ENCODE measurements around the gene FAM131C. TPM values are rescaled to one million over a fixed set of nuclear protein-coding genes. Genes with fewer than 3 reads are reported as not detected.
"Not testable (repeated sequence)": the region's sequence is repeated elsewhere in the genome, so short reads cannot be mapped to it uniquely, and the experiment has no call there.

Gene FAM131C
- total RNA-seq, 1 donor from 2014 or later, result 1.1 TPM

DNA sequence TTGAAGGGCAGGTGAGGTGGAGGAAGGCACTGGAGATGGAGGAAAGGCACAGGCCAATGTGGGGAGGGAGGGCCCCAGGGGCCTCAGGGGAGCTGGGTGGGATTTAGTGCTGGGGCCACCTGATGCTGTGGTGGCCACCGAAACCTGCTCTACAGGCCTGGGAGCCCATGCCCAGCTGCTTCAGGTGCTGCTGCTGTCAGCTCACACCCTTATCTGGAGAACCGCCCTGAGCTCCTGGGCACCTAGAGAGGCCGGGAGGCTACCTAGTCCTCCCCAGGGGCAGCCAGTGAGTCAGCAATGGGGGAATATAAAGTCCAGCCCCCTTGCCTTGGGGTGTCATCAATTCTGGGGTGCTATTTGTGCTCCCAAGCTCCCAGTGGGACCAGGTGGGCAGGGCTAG lies 12.2 kb downstream of the FAM131C start:
- no peak for DNase-seq
- H3K4me1 Mint-ChIP-seq (ENCODE audit: low read depth, unreplicated experiment), result peaks cover 18% of the 10 kb centered on the region
- no peak overlapping the region for H3K27ac Mint-ChIP-seq (ENCODE audit: unreplicated experiment)
- H3K36me3 Mint-ChIP-seq (ENCODE audit: unreplicated experiment), result no peaks in the 10 kb centered on the region
- TF ChIP-seq, protein P1, sequence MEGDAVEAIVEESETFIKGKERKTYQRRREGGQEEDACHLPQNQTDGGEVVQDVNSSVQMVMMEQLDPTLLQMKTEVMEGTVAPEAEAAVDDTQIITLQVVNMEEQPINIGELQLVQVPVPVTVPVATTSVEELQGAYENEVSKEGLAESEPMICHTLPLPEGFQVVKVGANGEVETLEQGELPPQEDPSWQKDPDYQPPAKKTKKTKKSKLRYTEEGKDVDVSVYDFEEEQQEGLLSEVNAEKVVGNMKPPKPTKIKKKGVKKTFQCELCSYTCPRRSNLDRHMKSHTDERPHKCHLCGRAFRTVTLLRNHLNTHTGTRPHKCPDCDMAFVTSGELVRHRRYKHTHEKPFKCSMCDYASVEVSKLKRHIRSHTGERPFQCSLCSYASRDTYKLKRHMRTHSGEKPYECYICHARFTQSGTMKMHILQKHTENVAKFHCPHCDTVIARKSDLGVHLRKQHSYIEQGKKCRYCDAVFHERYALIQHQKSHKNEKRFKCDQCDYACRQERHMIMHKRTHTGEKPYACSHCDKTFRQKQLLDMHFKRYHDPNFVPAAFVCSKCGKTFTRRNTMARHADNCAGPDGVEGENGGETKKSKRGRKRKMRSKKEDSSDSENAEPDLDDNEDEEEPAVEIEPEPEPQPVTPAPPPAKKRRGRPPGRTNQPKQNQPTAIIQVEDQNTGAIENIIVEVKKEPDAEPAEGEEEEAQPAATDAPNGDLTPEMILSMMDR (IDR thresholded peaks at IDR 0.05; ENCODE audit: partially characterized antibody, unreplicated experiment), result no peak
- peaks cover 16% of the 10 kb centered on the region for H3K27me3 Mint-ChIP-seq (ENCODE audit: unreplicated experiment)
- no peak overlapping the region for H3K4me3 Mint-ChIP-seq (ENCODE audit: unreplicated experiment)
- H3K9me3 Mint-ChIP-seq (ENCODE audit: unreplicated experiment), result peaks cover 7% of the 10 kb centered on the region

DNA sequence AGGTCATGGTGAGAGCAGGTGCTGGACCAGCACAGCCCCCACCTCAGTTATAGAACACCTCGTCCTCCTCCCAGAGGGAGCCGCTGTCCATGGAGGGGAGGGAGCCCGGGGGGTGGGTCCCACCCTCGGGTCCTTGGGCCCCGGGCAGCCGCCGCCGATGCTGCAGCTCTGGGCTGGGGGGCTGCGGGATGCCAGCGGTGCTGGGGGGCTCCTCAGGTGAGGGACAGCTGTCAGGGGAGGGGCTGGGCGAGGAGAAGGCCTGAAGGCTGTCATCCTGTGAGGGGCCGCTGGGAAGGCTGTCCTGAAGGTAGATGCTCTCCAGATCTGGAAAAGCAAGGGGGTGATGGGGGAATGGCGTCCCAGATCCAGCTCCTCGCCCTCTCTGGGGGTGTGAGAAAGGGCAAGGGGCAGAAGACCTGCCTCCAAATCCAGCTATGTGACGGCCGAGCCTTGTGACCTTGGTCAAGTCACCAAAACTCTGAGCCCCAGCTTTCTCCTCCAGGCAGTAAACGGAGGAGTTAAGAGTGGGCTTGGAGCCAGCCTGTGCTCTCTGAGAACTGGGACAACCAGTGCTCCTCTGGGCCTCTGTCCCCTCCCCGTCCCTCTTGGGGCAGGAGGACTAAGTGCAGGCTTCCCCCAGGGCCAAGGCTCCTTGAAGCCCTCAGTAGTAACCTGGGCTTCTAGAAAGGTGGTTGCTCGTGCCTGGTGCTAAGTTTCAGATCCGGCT lies 14.9 kb downstream of the FAM131C start:
- not testable (repeated sequence) for H3K4me3 Mint-ChIP-seq (ENCODE audit: unreplicated experiment); DNase-seq; H3K27ac Mint-ChIP-seq (ENCODE audit: unreplicated experiment); H3K9me3 Mint-ChIP-seq (ENCODE audit: unreplicated experiment); H3K36me3 Mint-ChIP-seq (ENCODE audit: unreplicated experiment); H3K4me1 Mint-ChIP-seq (ENCODE audit: low read depth, unreplicated experiment)
- H3K27me3 Mint-ChIP-seq (ENCODE audit: unreplicated experiment), result peaks cover 16% of the 10 kb centered on the region

DNA sequence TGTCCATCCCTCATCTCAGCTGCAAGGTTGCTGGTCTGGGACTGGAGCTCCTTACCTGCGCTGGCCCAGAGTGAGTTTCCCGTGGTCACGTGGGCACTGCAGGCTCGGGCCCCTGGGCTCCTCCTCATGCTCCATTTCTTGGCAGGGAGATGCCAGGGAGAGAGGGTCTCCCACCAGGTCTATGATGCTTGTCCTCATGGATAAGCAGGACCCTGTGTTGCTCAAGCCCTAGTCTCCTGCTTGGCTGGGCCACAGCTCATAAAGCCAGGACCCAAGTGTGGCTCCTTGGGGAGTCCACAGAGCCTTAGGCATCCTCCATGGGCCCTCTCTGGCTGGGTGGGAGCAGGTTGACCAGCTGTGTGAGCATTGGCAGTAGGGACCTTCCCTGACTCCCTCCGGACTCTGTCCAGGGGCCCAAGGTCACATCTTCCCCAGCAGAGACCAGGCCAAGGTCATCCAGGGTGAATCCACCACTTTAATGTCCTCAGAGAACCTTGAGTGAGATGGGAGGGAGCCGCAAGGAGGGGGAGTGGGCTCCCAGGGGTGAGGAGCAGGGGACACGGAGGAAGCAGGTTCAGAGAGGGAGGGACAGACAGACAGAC lies 16.0 kb downstream of the FAM131C start:
- H3K4me3 Mint-ChIP-seq (ENCODE audit: unreplicated experiment); H3K27me3 Mint-ChIP-seq (ENCODE audit: unreplicated experiment); H3K4me1 Mint-ChIP-seq (ENCODE audit: low read depth, unreplicated experiment); H3K27ac Mint-ChIP-seq (ENCODE audit: unreplicated experiment); H3K36me3 Mint-ChIP-seq (ENCODE audit: unreplicated experiment); H3K9me3 Mint-ChIP-seq (ENCODE audit: unreplicated experiment); DNase-seq: not testable (repeated sequence)

DNA sequence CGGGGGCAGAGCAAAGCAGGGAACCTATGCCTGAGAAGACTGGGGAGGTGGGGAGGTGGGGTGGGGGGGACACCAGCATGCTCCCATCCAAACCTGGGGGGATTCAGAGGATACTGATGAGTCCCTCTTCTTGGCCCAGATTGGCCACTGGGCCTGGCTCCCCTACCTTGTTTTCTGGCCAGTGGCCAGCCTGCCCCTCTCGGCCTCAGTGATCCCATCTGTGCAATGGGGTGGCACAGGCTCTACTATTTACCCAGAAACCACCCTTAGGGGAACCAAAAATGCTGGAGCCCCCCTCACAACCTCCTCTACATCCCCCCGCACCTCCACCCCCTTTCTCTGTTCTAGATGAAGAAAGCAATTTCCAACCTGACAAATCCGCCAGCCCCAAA lies 16.9 kb downstream of the FAM131C start:
- H3K27ac Mint-ChIP-seq (ENCODE audit: unreplicated experiment); H3K4me1 Mint-ChIP-seq (ENCODE audit: low read depth, unreplicated experiment); H3K27me3 Mint-ChIP-seq (ENCODE audit: unreplicated experiment); H3K36me3 Mint-ChIP-seq (ENCODE audit: unreplicated experiment); DNase-seq; H3K4me3 Mint-ChIP-seq (ENCODE audit: unreplicated experiment); H3K9me3 Mint-ChIP-seq (ENCODE audit: unreplicated experiment): not testable (repeated sequence)

DNA sequence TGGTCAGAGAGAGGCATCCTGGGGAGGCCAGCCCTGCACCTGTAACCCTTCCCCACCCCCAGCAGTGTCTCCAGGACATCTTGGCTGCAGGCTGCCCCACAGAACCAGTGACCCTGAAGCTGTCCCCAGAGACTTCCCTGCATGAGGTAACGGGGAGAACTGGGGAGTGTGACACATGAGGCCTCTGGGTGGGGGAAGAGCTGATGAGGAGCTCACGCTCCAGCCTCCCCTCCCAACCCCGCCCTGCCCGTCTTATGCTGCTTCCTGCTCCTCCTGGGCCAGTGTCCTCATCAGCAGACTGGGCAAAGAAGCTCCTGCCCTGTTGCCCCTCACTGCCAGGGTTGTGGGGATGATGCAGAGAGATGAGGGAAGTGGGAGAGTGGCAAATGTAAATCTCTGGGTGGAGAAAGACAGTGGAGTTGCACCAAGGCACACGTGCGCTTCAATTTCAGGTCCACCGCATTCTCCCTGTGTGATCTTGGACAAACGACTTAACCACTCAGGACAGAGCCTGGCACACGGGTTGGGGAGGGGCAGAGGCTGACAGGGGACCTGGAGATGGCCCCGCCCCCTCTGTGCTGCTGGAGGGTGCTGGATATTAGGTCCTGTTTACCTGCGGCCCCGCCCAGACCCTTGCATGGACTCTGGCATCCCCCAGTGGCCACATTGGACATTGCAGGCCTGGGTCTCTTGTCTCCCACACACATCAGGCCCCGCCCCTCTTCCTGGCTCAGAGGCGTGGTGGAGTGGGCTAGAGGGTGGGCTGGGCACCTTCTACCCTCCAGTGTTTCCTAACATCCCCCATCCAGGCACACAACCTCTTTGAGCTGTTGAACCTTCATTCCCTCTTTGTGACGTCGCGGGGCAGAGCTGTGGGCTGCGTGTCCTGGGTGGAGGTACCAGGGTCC lies 17.6 kb downstream of the FAM131C start:
- peaks cover 7% of the 10 kb centered on the region for H3K27me3 Mint-ChIP-seq (ENCODE audit: unreplicated experiment)
- no peaks in the 10 kb centered on the region for H3K36me3 Mint-ChIP-seq (ENCODE audit: unreplicated experiment)
- H3K9me3 Mint-ChIP-seq (ENCODE audit: unreplicated experiment), result peaks cover 3% of the 10 kb centered on the region

More for the DNA sequence above, 17.6 kb downstream of the FAM131C start:
- no peak overlapping the region for H3K27ac Mint-ChIP-seq (ENCODE audit: unreplicated experiment)
- peak; percentile 95 for DNase-seq
- H3K4me1 Mint-ChIP-seq (ENCODE audit: low read depth, unreplicated experiment), result peaks cover 2% of the 10 kb centered on the region
- TF ChIP-seq, protein P1 (IDR thresholded peaks at IDR 0.05; ENCODE audit: partially characterized antibody, unreplicated experiment), result peak; percentile 83
- no peak overlapping the region for H3K4me3 Mint-ChIP-seq (ENCODE audit: unreplicated experiment)
